AG09319 (cell line): ENCODE results near the gene APOL2.
A peak's percentile ranks its signal among the peaks of the same experiment; 100 is the strongest.

ENCODE experiments used
- DNase-seq: peaks from one replicate; pipeline ENCODE4 v3.0.0-alpha.2; 2010; ENCODE audit warnings: low read depth; ENCODE audit errors: extremely low read depth
- TF ChIP-seq, protein P1 (sequence below): IDR thresholded peaks from 2 replicates; pipeline ENCODE4 v1.5.1; 2011; ENCODE audit warnings: low read depth, mild to moderate bottlenecking, inconsistent platforms, low read length, moderate library complexity

The APOL2 gene

GRCh38 chr22:36239401-36240171 is at the start of gene APOL2:
Gene APOL2 (minus strand): TSS chr22:36239527. CDS start chr22:36233162, 6,365 bp downstream.
- TF ChIP-seq, protein P1, sequence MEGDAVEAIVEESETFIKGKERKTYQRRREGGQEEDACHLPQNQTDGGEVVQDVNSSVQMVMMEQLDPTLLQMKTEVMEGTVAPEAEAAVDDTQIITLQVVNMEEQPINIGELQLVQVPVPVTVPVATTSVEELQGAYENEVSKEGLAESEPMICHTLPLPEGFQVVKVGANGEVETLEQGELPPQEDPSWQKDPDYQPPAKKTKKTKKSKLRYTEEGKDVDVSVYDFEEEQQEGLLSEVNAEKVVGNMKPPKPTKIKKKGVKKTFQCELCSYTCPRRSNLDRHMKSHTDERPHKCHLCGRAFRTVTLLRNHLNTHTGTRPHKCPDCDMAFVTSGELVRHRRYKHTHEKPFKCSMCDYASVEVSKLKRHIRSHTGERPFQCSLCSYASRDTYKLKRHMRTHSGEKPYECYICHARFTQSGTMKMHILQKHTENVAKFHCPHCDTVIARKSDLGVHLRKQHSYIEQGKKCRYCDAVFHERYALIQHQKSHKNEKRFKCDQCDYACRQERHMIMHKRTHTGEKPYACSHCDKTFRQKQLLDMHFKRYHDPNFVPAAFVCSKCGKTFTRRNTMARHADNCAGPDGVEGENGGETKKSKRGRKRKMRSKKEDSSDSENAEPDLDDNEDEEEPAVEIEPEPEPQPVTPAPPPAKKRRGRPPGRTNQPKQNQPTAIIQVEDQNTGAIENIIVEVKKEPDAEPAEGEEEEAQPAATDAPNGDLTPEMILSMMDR: peak; percentile 84
- peak; percentile 80 for DNase-seq

DNA sequence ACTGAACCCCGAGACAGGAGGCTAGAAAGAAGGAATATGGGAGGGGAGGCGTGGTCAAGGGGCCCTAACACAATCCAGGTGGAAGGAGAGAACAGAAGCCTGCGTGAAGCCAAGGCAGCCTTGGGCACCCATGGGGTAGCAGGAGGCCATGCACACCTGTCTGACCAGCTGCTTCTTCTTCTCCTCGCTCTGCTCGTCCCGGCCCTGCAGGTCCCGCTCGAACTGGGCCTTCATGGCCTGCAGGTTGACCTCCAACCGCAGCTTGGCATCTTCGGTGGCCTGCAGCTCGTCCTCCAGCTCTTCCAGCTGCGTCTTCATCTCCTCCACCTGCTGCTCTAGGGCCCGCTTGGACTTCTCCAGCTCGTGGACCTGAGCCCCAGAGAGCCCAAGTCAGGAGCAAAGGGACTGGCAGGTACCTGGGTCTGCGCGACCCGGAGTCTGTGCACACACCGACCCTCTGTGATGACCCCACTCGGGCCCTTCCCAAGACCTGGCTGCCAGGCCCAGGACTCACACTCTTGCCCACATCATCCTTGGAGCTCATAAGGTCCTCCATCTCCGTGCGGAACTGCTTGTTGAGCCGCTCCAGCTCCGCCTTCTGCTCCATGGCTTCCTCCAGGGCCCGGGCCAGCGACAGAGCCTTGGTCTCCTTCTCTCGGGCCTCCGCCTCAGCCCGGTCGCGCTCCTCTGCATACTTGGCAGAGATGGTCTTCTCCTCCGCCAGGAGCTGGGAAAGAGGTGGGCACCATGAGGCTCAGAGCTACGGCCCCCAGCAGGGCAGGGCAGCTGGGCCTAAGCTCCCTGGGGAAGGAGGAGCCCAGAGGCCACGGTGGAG is 49.5 kb upstream of the APOL2 start:
- no peak for DNase-seq
- TF ChIP-seq, protein P1: no peak

DNA sequence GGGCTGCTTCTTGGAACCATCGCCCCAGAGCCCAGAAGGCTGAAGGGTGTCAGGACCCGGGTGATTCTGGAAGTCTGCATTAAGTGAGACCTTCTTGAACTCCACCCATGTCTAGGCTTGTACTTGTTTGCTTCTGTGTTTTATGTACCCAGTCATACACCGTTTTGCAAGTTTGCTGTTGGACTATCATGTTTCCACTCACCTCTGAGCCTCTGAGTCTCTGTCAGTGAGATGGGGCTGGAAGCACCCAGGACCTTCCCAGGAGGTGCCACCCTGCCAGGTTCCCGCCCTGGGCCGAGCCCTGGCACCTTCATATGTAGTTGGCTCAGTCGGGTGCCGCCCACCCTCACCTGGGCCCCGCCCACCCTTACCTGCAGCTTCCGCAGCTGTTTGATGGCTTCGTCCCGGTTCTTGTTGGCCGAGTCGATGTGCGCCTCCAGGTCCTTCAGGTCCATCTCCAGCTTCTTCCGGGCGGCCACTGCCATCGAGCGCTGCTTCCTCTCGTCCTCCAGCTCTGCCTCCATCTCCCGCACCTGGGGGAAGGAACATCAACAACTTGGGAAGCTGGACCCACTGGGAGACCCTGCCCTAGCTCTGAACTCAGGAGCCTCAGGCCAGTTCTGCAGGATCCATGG is 48.7 kb upstream of the APOL2 start:
- TF ChIP-seq, protein P1: no peak
- DNase-seq: no peak

- peak; percentile 47 for DNase-seq
Measured at GRCh38 chr22:36286096-36286957, 47.0 kb upstream of the APOL2 start.

DNA sequence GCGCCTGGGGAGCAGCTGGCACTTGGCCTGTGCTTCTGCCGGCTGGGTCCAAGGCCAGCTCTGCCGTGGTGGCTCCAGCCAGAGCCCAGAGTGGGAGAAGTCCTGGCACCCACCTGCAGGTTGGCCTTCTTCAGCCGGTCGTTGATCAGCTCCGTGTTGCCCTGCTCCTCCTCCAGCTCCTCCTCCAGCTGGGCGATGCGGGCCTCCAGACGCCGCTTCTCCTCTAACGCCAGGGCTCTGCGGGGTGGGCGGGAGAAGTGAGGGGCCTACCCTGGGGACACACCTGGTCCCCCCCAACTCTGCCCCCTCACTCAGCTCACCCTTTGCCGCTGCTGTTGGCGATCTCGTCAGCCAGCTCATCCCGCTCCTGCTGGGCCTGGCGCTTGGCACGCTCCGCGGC is 46.2 kb upstream of the APOL2 start:
- no peak for DNase-seq
- TF ChIP-seq, protein P1: no peak

More at GRCh38 chr22:36286096-36286957, 47.0 kb upstream of the APOL2 start:
- TF ChIP-seq, protein P1: peak; percentile 99

DNA sequence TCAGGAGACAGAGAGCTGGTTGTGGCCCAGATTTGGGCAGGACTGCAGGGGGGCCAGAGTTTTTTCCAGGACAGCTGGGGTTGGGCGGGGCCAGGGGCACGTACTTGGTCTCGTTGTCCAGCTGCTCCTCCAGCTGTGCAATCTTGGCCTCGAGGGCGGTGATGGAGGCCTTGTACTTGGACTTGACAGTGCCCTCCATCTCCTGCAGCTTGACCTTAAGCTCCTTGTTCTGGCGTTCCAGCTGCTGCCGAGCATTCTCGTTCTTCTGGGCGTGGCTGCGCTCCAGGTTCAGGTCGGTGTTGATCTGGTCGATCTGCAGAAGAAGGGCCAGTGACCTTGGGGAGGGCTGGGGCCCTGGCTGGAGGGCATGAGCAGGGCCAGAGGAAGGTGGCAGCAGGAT is 45.7 kb upstream of the APOL2 start:
- no peak for DNase-seq
- TF ChIP-seq, protein P1: no peak
